IPS-15b (cell line): Measurements from ENCODE around the gene CHMP2A.

ENCODE experiments used
- H3K27me3 ChIP-seq: one replicate; pipeline ENCODE4 v1.6.1; 2013; ENCODE audit warnings: low read length; ENCODE audit not compliant: control insufficient read depth, insufficient read depth
- H3K36me3 ChIP-seq: one replicate; pipeline ENCODE4 v1.6.1; 2013; ENCODE audit warnings: low read length; ENCODE audit not compliant: control insufficient read depth, insufficient read depth
- H3K4me1 ChIP-seq: one replicate; pipeline ENCODE4 v1.6.1; 2013; ENCODE audit warnings: mild to moderate bottlenecking, low read length; ENCODE audit not compliant: control insufficient read depth, insufficient read depth
- H3K4me3 ChIP-seq: one replicate; pipeline ENCODE4 v1.5.1; 2013; ENCODE audit warnings: low read depth, low read length
- H3K9ac ChIP-seq: one replicate; pipeline ENCODE4 v1.6.1; 2013; ENCODE audit warnings: low read depth, mild to moderate bottlenecking, low read length
- H3K9me3 ChIP-seq: one replicate; pipeline ENCODE4 v1.6.1; 2013; ENCODE audit warnings: mild to moderate bottlenecking, low read length; ENCODE audit not compliant: control insufficient read depth, insufficient read depth

The CHMP2A gene

DNA sequence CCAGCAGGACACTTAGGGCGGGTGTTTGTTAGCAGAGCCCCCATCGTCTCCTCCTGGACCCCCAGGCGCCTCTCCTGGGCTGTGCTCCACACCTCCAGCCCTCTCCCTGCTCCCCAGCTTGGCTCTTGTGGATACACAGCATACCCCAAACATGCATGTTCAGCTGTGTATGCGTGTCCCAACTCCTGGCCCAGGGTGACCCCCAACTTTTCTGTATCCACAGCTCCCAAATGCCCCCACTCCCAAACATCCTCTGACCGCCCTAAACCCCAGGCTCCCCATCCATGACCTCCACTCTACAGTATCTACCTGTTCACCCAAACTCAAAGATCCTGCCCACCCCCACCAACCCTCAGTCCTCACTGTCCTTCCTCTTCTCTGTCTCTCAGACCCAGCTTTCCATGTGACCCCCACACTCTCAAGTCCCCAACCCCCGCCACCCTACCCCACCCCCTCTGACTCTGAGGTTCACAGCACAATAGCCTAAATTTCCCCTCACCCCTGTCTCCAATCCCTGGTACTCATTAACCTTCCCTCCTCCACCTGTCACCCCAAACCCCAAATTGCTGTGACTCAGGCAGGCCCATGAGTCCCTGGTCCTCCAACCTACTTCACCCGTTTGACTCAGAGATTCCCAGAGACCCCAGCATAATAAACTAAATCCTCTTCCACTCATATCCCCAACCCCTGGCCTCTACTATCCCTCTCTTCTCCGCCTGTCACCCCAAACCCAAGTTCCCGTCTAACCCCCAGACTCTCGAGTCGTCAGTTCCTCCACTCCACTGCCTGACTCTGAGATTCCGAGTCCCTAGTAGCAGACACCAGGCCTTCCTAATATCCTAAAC lies 2.5 kb upstream of the CHMP2A start:
- Histone ChIP-seq H3K4me1 (peaks cover 8% of the 10 kb centered on the region), H3K9ac (peak overlapping the region; percentile 85), H3K9me3 (no peaks in the 10 kb centered on the region), H3K27me3 (peaks cover 22% of the 10 kb centered on the region), H3K36me3 (peaks cover 12% of the 10 kb centered on the region), H3K4me3 (peak overlapping the region; percentile 91)

GRCh38 chr19:58556622-58557220 lies 1.8 kb upstream of the CHMP2A start:
- Histone ChIP-seq H3K27me3 (peaks cover 15% of the 10 kb centered on the region), H3K36me3 (peaks cover 18% of the 10 kb centered on the region), H3K4me1 (peaks cover 8% of the 10 kb centered on the region), H3K4me3 (peak overlapping the region; percentile 91), H3K9ac (peak overlapping the region; percentile 47), H3K9me3 (no peaks in the 10 kb centered on the region)

GRCh38 chr19:58555920-58556621 lies 1.2 kb upstream of the CHMP2A start:
- Histone ChIP-seq H3K4me3 (no peak overlapping the region), H3K9me3 (no peaks in the 10 kb centered on the region), H3K27me3 (peaks cover 9% of the 10 kb centered on the region), H3K9ac (no peak overlapping the region), H3K4me1 (peaks cover 8% of the 10 kb centered on the region), H3K36me3 (peaks cover 24% of the 10 kb centered on the region)

- H3K4me1 ChIP-seq = peaks cover 8% of the 10 kb centered on the region
- H3K27me3 ChIP-seq = peaks cover 2% of the 10 kb centered on the region
- peak overlapping the region; percentile 51 for H3K4me3 ChIP-seq
- no peaks in the 10 kb centered on the region for H3K9me3 ChIP-seq
- H3K36me3 ChIP-seq = peaks cover 31% of the 10 kb centered on the region
- peak overlapping the region; percentile 77 for H3K9ac ChIP-seq
These were observed 522 bp upstream of the CHMP2A start for GRCh38 chr19:58555369-58555885.

DNA sequence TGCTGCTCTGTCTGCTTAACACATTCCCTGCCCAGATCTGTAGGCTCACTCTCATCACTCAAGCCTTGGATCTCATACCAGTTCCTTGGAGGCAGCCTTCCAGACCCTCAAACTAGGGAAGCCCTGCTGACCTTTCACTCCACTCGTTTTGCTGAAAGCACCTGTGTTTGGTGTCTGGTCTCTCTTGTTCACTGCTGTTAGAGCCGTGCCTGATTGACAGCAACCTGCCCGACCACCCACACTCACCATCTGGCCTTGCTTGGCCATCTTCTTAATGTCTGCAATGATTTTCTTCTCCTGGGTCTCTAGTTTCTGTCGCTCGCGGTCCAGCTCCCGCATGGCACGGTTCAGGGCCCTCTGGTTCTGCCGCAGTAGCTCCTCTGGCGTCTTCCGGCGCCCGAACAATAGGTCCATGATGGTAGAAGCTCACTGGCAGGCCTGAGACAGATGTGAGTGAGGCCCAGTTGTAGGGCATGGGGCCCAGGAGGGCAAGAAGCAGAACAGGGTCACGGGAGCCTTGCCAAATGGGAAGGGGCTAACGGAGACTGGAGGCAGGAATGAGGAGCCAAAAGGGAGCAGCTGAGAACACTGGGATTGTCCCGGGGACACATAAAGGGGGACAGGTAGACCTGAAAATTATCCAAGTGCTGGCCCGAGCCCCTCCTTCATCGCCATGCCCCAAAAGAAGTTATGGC lies 959 bp downstream of the CHMP2A start:
- H3K4me3 ChIP-seq = peak overlapping the region; percentile 97
- no peaks in the 10 kb centered on the region for H3K9me3 ChIP-seq
- H3K9ac ChIP-seq = peak overlapping the region; percentile 97
- peaks cover 46% of the 10 kb centered on the region for H3K36me3 ChIP-seq
- peaks cover 4% of the 10 kb centered on the region for H3K4me1 ChIP-seq
- H3K27me3 ChIP-seq = no peaks in the 10 kb centered on the region

DNA sequence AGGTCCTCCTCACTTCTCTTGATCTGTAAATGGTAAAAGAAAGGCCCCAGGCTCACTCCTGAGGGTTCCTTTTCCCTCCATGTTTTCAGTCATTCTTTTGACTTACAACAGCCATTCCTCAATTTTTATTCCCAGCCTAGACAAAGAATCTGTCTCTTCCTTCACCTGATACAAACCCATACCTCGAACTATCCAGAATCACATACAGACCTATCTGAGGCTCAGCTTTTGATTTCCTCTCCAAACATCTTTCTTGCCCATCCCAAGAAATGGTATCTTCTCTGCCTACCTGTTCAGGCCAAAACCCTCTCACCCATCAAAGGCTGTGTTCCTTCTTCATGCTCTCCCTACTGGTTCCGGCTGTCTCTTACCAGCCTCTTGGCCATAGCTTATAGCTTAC lies 2.2 kb downstream of the CHMP2A start:
- Histone ChIP-seq H3K27me3 (no peaks in the 10 kb centered on the region), H3K9me3 (no peaks in the 10 kb centered on the region), H3K4me3 (no peak overlapping the region), H3K9ac (no peak overlapping the region), H3K36me3 (peaks cover 59% of the 10 kb centered on the region), H3K4me1 (peaks cover 4% of the 10 kb centered on the region)

DNA sequence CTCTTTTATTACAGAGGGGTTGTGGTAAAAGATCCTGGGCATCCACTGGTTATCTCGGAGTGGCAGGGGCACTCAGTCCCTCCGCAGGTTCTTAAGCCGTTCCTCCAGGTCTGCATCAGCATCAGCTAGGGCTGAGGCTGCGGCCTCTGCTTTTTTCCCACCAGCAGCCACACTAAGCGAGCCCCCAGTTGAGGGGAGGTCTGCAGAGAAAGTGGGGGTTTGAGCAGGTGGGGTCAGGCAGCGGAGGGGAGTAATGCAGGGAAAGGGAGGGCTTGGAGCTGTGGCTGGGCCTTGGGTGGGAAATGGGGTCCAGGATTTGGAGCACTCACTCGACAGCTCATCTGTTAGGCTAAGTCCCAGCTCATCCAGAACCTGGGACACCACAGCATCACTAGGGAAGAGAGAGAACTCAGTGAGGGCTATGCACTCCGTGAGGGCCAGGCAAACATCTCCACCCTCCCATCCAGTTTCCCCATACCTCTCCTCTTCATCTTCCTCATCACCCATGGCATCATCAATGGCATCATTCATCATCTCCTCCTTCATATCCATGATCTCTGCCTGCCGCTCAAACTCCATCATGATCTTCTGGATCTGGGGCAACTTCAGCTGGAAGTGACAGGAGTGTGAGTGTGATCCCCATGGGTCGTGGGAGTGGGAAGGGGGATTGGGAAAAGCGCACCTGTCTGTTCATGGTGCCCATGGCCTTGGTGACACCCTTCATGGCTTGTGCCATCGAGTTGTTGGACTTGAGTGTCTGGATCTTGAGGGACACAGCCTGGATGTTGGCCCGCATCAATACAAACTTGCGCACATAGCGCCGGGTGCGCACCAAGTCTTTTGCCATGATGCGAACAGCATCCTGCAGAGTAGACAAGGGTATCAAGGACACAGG lies 3.1 kb downstream of the CHMP2A start:
- peaks cover 4% of the 10 kb centered on the region for H3K4me1 ChIP-seq
- no peaks in the 10 kb centered on the region for H3K9me3 ChIP-seq
- peaks cover 63% of the 10 kb centered on the region for H3K36me3 ChIP-seq
- H3K4me3 ChIP-seq = no peak overlapping the region
- no peak overlapping the region for H3K9ac ChIP-seq
- no peaks in the 10 kb centered on the region for H3K27me3 ChIP-seq

DNA sequence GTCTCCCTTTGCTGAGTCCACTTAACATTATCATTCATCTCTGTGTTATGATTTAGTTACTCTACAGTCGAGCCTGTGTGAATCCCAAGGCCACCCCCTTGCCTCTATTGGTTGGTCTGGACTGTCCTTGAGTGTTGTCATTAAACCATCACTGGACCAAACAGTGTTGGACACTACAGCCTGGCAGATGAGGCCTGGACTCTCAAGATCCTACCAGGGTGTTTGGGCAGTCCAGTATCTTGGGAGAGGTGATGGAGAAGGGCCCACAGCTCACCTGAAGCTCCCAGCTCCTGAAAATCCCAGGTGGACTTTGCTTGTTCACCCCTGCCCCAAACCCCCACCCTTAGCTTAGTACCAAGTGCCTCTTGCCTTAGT lies 3.8 kb downstream of the CHMP2A start:
- no peak overlapping the region for H3K4me3 ChIP-seq
- H3K4me1 ChIP-seq = peaks cover 8% of the 10 kb centered on the region
- no peak overlapping the region for H3K9ac ChIP-seq
- H3K27me3 ChIP-seq = no peaks in the 10 kb centered on the region
- no peaks in the 10 kb centered on the region for H3K9me3 ChIP-seq
- H3K36me3 ChIP-seq = peaks cover 62% of the 10 kb centered on the region

DNA sequence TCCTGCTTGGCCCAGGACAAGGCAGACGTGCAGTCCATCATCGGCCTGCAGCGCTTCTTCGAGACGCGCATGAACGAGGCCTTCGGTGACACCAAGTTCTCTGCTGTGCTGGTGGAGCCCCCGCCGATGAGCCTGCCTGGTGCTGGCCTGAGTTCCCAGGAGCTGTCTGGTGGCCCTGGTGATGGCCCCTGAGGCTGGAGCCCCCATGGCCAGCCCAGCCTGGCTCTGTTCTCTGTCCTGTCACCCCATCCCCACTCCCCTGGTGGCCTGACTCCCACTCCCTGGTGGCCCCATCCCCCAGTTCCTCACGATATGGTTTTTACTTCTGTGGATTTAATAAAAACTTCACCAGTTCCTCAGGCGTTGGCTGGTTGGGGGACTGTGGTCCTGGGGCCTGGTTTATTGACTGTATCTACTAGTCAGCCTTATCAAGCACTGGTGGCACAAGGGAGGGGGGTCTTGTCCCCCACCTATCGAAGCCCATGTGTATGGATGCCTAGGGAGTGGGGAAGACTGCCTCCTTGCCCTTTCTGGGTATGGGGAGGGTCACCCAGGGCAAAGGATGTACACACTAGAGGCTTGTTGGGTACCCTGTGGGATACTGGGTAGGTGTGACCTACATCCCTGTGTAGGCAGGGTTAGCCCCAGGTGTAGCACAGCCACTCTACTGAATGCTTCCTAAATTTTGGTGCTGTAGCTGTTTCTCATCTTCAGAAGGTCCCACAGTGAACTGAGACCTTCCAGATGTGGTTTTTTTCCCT lies 4.4 kb downstream of the CHMP2A start:
- H3K4me3 ChIP-seq = no peak overlapping the region
- H3K9ac ChIP-seq = no peak overlapping the region
- H3K9me3 ChIP-seq = no peaks in the 10 kb centered on the region
- H3K36me3 ChIP-seq = peaks cover 64% of the 10 kb centered on the region
- peaks cover 8% of the 10 kb centered on the region for H3K4me1 ChIP-seq
- no peaks in the 10 kb centered on the region for H3K27me3 ChIP-seq

DNA sequence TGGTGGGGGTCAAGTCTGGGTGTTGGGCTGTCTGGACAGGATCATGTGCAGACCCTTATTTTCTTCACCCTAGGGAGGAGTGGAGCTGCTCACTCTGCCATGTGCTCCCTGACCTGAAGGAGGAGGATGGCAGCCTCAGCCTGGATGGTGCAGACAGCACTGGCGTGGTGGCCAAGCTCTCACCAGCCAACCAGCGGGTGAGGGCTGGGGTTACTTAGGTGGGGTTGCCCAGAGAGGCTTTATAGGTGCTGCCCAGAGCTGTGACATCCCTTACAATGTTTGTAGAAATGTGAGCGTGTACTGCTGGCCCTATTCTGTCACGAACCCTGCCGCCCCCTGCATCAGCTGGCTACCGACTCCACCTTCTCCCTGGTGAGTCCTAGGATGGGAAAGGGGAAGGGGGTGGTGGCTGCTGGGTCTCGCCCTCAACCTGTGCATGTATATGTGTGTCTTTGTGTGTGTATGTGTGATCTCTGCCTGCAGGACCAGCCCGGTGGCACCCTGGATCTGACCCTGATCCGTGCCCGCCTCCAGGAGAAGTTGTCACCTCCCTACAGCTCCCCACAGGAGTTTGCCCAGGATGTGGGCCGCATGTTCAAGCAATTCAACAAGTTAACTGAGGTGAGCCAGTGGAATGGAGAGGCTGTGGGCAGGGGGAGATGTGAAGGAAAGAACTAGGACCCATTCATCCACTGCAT lies 5.1 kb downstream of the CHMP2A start:
- H3K36me3 ChIP-seq = peaks cover 66% of the 10 kb centered on the region
- no peaks in the 10 kb centered on the region for H3K27me3 ChIP-seq
- peaks cover 8% of the 10 kb centered on the region for H3K4me1 ChIP-seq
- H3K9me3 ChIP-seq = no peaks in the 10 kb centered on the region
- no peak overlapping the region for H3K9ac ChIP-seq
- no peak overlapping the region for H3K4me3 ChIP-seq
